Subcutaneous abdominal adipose tissue (tissue), 5 donors: ENCODE data around the gene PANK3.

Experiments used
- H3K27ac ChIP-seq: one replicate; pipeline ENCODE4 v1.7.0; 2013; ENCODE audit warnings: low read depth, mild to moderate bottlenecking, inconsistent platforms, low read length, moderate library complexity
- H3K27me3 ChIP-seq, 5 donors: one replicate each; pipeline ENCODE4 v1.7.0; 2013; ENCODE audit warnings: low read length in 5 of 5, inconsistent platforms in 1 of 5; ENCODE audit not compliant: control insufficient read depth in 5 of 5, insufficient read depth in 4 of 5
- H3K36me3 ChIP-seq, 5 donors: one replicate each; pipeline ENCODE4 v1.7.0; 2013; ENCODE audit warnings: low read length in 5 of 5; ENCODE audit not compliant: control insufficient read depth in 5 of 5, insufficient read depth in 5 of 5
- H3K4me1 ChIP-seq, 5 donors: one replicate each; pipeline ENCODE4 v1.7.0; 2013; ENCODE audit warnings: low read length in 5 of 5, mild to moderate bottlenecking in 3 of 5, moderate library complexity in 1 of 5; ENCODE audit not compliant: control insufficient read depth in 5 of 5, insufficient read depth in 5 of 5
- H3K4me3 ChIP-seq, 5 donors: one replicate each; pipeline ENCODE4 v1.7.0; 2013; ENCODE audit warnings: low read length in 5 of 5, low read depth in 1 of 5
- H3K9ac ChIP-seq, 5 donors: one replicate each; pipeline ENCODE4 v1.7.0; 2013; ENCODE audit warnings: low read length in 5 of 5, mild to moderate bottlenecking in 4 of 5, moderate library complexity in 3 of 5
- H3K9me3 ChIP-seq, 5 donors: one replicate each; pipeline ENCODE4 v1.7.0; 2013; ENCODE audit warnings: low read length in 5 of 5; ENCODE audit not compliant: control insufficient read depth in 5 of 5
- donor health status: healthy.
- donor health status: healthy.
- donor health status: healthy.
- donor health status: healthy.
- donor health status: healthy.

PANK3 gene

DNA sequence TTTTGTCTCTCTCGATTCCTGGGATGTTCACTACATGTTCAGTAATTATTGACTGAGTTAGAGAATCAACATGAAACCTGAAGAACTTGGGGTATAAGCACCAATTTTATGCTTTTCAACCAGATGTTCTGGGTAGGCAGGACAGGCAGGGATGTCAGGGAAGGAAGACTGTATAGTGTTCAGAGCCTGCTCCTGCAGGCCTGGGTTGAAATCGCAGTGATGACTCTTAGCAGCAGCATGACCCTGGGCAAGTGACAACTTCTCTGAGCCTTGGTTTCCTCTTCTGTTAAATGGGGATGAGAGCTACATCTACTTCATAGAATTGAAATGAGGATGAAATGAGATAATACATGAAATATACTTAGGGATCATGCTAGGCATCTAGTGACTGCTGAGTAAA lies 29.7 kb upstream of the PANK3 start:
- Histone ChIP-seq H3K36me3 (no peaks in the 10 kb centered on the region), H3K27ac (no peak overlapping the region), H3K9me3 (no peaks in the 10 kb centered on the region), H3K9ac (no peak overlapping the region), H3K4me1 (peaks cover 0 to 4% (median 0%) of the 10 kb centered on the region in 5 donors), H3K27me3 (no peaks in the 10 kb centered on the region), H3K4me3 (no peak overlapping the region)

GRCh38 chr5:168608386-168608785 lies 29.2 kb upstream of the PANK3 start:
- Histone ChIP-seq H3K4me1 (peaks cover 0 to 4% (median 0%) of the 10 kb centered on the region in 5 donors), H3K36me3 (no peaks in the 10 kb centered on the region), H3K4me3 (no peak overlapping the region), H3K9me3 (no peaks in the 10 kb centered on the region), H3K9ac (no peak overlapping the region), H3K27ac (no peak overlapping the region), H3K27me3 (no peaks in the 10 kb centered on the region)

DNA sequence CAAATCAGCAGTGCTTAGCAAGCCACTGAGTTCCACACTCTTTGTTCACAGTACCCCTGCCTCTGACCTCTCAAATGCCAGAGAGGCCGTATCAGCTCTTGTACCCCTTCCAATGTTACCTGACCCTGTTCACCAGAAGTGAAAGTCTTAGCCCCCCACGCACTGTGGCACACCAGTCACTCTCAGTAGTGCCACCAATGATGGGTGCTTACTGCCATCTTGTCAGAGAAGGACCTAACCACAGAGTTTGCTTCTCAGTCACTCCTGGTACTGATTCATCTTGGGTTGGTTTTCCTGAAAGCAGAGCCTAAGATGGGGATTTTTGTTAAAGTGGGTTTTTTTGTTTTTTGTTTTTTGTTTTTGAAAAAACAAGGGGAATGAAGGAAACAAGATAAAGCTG lies 28.8 kb upstream of the PANK3 start:
- H3K36me3 ChIP-seq, result no peaks in the 10 kb centered on the region
- H3K4me1 ChIP-seq, result peaks cover 0 to 4% (median 0%) of the 10 kb centered on the region in 5 donors
- no peaks in the 10 kb centered on the region for H3K9me3 ChIP-seq
- H3K4me3 ChIP-seq, result no peak overlapping the region
- H3K9ac ChIP-seq, result no peak overlapping the region
- H3K27me3 ChIP-seq, result no peaks in the 10 kb centered on the region
- no peak overlapping the region for H3K27ac ChIP-seq

DNA sequence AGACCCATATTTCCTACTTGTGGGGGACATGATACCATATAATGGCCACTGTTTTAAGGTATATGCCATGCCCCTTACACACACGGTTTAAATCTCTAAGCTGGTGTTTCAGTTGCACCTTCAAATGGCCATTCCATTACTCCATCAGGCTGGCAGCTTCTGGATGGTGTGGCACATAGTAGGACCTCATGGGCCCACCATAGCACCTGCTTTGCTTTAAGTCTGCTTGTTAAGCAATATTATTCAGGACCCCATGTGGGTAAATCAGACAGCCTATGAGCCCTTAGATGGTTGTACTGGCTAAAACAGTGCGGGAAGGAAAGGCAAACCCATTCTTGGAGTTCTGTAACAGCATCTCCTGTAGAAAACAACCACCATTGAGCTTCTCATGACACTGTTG lies 27.4 kb upstream of the PANK3 start:
- Histone ChIP-seq H3K4me3 (no peak overlapping the region), H3K4me1 (peaks cover 0 to 4% (median 0%) of the 10 kb centered on the region in 5 donors), H3K36me3 (no peaks in the 10 kb centered on the region), H3K9ac (no peak overlapping the region), H3K27me3 (no peaks in the 10 kb centered on the region), H3K9me3 (no peaks in the 10 kb centered on the region), H3K27ac (no peak overlapping the region)

DNA sequence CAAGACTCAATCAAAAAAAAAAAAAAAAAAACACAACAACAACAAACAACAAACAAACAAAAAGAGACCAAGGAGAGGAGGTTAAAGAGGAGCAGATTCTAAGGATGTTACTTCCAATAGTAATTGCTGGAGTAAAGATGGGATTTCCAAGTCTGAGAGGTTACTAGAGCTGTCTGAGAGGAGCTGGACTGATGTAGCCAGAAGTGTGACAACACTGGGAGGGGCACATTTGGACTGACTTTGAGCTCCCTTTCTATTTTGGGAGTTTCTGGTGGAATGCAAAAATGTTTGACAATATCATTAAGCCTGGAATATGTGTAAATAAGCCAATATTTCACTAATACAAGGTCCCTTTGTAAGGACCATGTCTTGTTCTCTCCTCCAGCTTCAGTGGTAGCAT lies 25.3 kb upstream of the PANK3 start:
- Histone ChIP-seq H3K9me3 (no peaks in the 10 kb centered on the region), H3K36me3 (no peaks in the 10 kb centered on the region), H3K27ac (no peak overlapping the region), H3K9ac (no peak overlapping the region), H3K4me1 (peaks cover 0 to 6% (median 0%) of the 10 kb centered on the region in 5 donors), H3K4me3 (no peak overlapping the region), H3K27me3 (no peaks in the 10 kb centered on the region)

DNA sequence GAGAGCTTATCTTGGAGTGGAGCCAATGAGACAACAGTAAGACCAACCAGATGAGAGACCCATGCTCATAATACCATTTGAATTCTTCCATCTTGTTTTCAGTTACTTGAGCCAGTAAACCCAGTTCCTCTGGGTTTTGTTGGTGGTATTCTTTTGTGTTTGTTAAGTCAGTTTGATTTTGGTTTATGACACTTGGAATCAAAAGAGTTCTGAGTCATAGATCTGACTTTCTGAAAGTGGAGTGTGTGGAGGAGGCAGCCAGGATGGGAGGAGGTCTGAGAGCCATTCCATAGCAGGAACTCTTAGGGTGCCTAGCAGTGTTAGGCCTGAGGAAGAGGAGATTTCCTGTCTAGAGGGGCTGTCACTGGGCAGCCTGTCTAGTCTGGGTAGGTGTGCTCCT lies 24.6 kb upstream of the PANK3 start:
- no peaks in the 10 kb centered on the region for H3K9me3 ChIP-seq
- H3K9ac ChIP-seq, result no peak overlapping the region
- peaks cover 0 to 6% (median 0%) of the 10 kb centered on the region in 5 donors for H3K4me1 ChIP-seq
- no peak overlapping the region for H3K4me3 ChIP-seq
- H3K27ac ChIP-seq, result no peak overlapping the region
- H3K27me3 ChIP-seq, result no peaks in the 10 kb centered on the region
- no peaks in the 10 kb centered on the region for H3K36me3 ChIP-seq

GRCh38 chr5:168602517-168602916 lies 23.3 kb upstream of the PANK3 start:
- Histone ChIP-seq H3K36me3 (no peaks in the 10 kb centered on the region), H3K9me3 (no peaks in the 10 kb centered on the region)

DNA sequence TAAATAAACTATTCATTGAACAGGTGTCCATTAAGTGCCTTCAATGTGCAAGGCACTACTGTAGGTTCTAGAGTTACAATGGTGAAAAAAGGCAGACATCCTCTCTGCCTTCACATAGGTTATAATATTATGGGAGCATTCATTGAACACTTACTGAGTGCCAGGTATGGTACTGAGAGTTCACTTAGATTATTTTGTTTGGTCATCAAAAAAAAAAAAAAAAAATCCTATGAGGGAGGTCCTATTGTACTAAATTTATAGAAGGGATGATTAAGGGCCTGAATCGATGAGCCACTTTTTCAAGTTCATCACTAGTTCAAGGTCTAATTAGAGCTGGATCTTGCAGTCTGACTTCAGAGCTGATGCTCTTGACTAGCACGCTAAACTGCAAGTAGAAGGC lies 22.8 kb upstream of the PANK3 start:
- Histone ChIP-seq H3K27ac (no peak overlapping the region), H3K4me3 (no peak overlapping the region), H3K27me3 (no peaks in the 10 kb centered on the region), H3K36me3 (no peaks in the 10 kb centered on the region), H3K9ac (no peak overlapping the region), H3K4me1 (peaks cover 0 to 6% (median 0%) of the 10 kb centered on the region in 5 donors), H3K9me3 (no peaks in the 10 kb centered on the region)

More at GRCh38 chr5:168602517-168602916, 23.3 kb upstream of the PANK3 start:
- Histone ChIP-seq H3K9ac (no peak overlapping the region), H3K27me3 (no peaks in the 10 kb centered on the region), H3K4me1 (peaks cover 0 to 6% (median 0%) of the 10 kb centered on the region in 5 donors), H3K4me3 (no peak overlapping the region), H3K27ac (no peak overlapping the region)

- no peaks in the 10 kb centered on the region for H3K9me3 ChIP-seq
- no peak overlapping the region for H3K27ac ChIP-seq
- H3K4me1 ChIP-seq, result peaks cover 0 to 6% (median 0%) of the 10 kb centered on the region in 5 donors
- no peak overlapping the region for H3K9ac ChIP-seq
- H3K27me3 ChIP-seq, result no peaks in the 10 kb centered on the region
- H3K36me3 ChIP-seq, result no peaks in the 10 kb centered on the region
- no peak overlapping the region for H3K4me3 ChIP-seq
Measured at GRCh38 chr5:168600409-168600808, 21.2 kb upstream of the PANK3 start.

- Histone ChIP-seq H3K9ac (no peak overlapping the region), H3K27ac (no peak overlapping the region)
Measured at GRCh38 chr5:168599826-168600225, 20.7 kb upstream of the PANK3 start.

GRCh38 chr5:168598639-168599038 lies 19.5 kb upstream of the PANK3 start:
- Histone ChIP-seq H3K27me3 (no peaks in the 10 kb centered on the region), H3K9ac (no peak overlapping the region), H3K9me3 (no peaks in the 10 kb centered on the region), H3K36me3 (no peaks in the 10 kb centered on the region), H3K27ac (no peak overlapping the region), H3K4me3 (no peak overlapping the region), H3K4me1 (peaks cover 0 to 6% (median 0%) of the 10 kb centered on the region in 5 donors)

More at GRCh38 chr5:168599826-168600225, 20.7 kb upstream of the PANK3 start:
- Histone ChIP-seq H3K4me3 (no peak overlapping the region), H3K4me1 (peaks cover 0 to 6% (median 0%) of the 10 kb centered on the region in 5 donors), H3K9me3 (no peaks in the 10 kb centered on the region), H3K36me3 (no peaks in the 10 kb centered on the region), H3K27me3 (no peaks in the 10 kb centered on the region)
